Measurements from ENCODE around the gene CCDC127. TPM values are rescaled to one million over a fixed set of nuclear protein-coding genes. Genes with fewer than 3 reads are reported as not detected.
A peak's percentile ranks its signal among the peaks of the same experiment; 100 is the strongest.

The CCDC127 gene
- polyA plus RNA-seq, 4 donors: 1.3 to 6.6 (median 2.2) TPM

DNA sequence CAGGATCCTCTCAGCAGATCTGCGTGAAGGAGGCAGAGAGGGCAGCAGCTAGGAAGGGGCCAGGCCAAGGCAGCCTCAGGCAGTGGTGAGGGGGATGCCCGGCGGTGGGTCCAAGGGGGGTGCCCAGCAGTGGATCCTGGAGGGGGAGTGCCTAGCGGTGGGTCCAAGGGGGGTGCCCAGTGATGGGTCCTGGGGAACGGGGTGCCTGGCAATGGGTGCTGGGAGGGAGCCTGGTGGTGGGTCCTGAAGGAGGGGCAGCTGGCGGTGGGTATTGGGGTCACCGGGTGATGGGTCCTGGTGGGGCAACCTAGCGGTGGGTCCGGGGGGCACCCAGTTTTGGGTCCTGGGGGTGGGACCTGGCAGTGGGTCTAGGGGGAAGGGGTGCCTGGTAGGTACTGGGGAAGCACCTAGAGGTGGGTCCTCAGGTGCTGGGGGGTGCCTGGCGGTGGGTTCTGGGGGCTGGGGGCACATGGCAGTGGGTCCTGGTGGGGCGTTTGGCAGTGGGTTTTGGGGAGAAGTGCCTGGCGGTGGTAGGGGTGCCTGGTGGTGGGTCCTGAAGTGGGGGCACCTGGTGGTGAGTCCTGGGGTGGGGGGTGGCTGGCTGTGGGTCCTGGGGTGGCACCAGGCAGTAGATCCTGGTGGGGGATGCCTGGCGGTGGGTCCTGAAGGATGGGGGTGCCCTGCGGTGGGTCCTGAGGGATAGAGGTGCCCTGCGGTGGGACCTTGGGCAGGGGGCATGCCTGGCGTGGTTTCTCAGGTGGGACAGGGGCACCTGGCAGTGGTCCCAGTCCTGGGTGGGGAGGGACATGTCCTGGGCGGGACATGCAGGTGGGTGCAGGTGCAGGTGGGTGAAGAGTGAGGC lies 24.8 kb downstream of the CCDC127 start:
- Histone ChIP-seq H3K36me3 (ENCODE audit: control insufficient read depth in 3 of 3, insufficient read depth in 2 of 3, low read depth in 1 of 3, low read length in 3 of 3) (peaks cover 0 to under 1% (median 0%) of the 10 kb centered on the region in 3 donors), H3K27ac (ENCODE audit: low read depth in 1 of 3, low read length in 2 of 3) (no peak overlapping the region), H3K9me3 (ENCODE audit: control insufficient read depth in 2 of 2, insufficient read depth in 1 of 2, low read depth in 1 of 2, low read length in 1 of 2) (no peaks in the 10 kb centered on the region), H3K27me3 (ENCODE audit: control insufficient read depth in 3 of 3, insufficient read depth in 3 of 3, low read length in 3 of 3) (peaks cover 0 to 15% (median 0%) of the 10 kb centered on the region in 3 donors), H3K4me1 (ENCODE audit: control insufficient read depth in 3 of 3, insufficient read depth in 2 of 3, low read depth in 1 of 3, low read length in 2 of 3) (peaks cover 0 to 4% (median 0%) of the 10 kb centered on the region in 3 donors), H3K4me3 (ENCODE audit: low read depth in 1 of 3, low read length in 3 of 3) (no peak overlapping the region)
- DNase-seq: no peak
- 81 to 88% (median 86%) methylated on average over 17 of the region's 17 CpGs for WGBS, 3 donors
- no peak for FAIRE-seq

DNA sequence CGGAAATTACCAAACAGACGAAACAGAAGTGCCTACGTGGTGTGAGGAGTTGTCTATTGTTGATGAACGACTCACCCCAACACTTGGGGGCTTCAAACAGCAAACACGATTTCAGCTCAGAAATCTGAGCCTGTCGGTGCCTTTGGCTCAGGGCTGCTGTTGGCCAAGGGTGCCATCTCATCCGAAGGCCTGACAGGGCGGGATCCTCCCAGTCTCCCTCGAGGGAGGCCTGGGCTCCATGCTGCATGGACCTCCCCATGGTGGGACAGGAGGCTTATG lies 25.3 kb downstream of the CCDC127 start:
- H3K9me3 ChIP-seq (ENCODE audit: control insufficient read depth in 2 of 2, insufficient read depth in 1 of 2, low read depth in 1 of 2, low read length in 1 of 2): no peaks in the 10 kb centered on the region
- peaks cover 0 to 4% (median 0%) of the 10 kb centered on the region in 3 donors for H3K4me1 ChIP-seq (ENCODE audit: control insufficient read depth in 3 of 3, insufficient read depth in 2 of 3, low read depth in 1 of 3, low read length in 2 of 3)
- H3K27me3 ChIP-seq (ENCODE audit: control insufficient read depth in 3 of 3, insufficient read depth in 3 of 3, low read length in 3 of 3): peaks cover 0 to 15% (median 0%) of the 10 kb centered on the region in 3 donors
- H3K4me3 ChIP-seq (ENCODE audit: low read depth in 1 of 3, low read length in 3 of 3): no peak overlapping the region
- DNase-seq: no peak
- WGBS, 3 donors: 81 to 84% (median 82%) methylated on average over 9 of the region's 9 CpGs
- H3K27ac ChIP-seq (ENCODE audit: low read depth in 1 of 3, low read length in 2 of 3): no peak overlapping the region
- FAIRE-seq: no peak
- no peaks in the 10 kb centered on the region for H3K36me3 ChIP-seq (ENCODE audit: control insufficient read depth in 3 of 3, insufficient read depth in 2 of 3, low read depth in 1 of 3, low read length in 3 of 3)

DNA sequence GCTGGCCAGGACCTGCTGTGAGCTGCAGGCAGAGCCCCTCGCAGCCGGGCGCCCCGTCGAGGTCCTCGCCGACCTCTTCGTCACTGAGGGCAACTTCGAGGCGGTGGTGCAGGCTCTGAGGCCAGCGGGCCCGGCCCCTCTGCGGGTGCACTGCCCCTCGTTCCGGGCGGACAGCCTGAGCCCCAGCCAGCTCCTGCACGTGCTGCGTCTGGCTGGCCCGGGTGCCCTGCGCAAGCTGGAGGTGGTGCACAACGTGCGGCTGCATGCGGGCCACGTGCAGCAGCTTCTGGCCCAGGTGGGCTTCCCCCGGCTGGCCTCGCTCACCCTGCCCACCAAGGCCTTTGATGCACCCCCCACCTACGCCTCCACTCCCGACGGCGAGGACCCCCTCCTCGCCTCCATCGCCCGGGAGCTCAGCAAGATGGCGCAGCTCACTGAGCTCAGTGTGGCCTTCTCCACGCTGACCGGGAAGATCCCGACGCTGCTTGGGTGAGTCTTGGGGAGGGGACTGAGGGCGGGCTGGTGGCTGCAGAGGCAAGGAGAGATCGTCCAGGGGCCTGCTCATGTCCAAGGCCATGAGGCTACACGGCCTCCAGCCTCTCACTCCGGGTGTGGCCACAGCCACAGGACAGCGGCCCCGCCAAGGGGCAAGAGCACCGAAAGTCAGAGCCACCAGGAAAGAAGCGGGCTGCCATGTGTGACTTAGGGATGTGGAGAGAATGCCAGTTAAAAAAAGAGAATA lies 25.8 kb downstream of the CCDC127 start:
- no peak for DNase-seq
- Histone ChIP-seq H3K9me3 (ENCODE audit: control insufficient read depth in 2 of 2, insufficient read depth in 1 of 2, low read depth in 1 of 2, low read length in 1 of 2) (no peaks in the 10 kb centered on the region), H3K4me1 (ENCODE audit: control insufficient read depth in 3 of 3, insufficient read depth in 2 of 3, low read depth in 1 of 3, low read length in 2 of 3) (peaks cover 0 to 4% (median 0%) of the 10 kb centered on the region in 3 donors), H3K4me3 (ENCODE audit: low read depth in 1 of 3, low read length in 3 of 3) (no peak overlapping the region), H3K36me3 (ENCODE audit: control insufficient read depth in 3 of 3, insufficient read depth in 2 of 3, low read depth in 1 of 3, low read length in 3 of 3) (no peaks in the 10 kb centered on the region), H3K27me3 (ENCODE audit: control insufficient read depth in 3 of 3, insufficient read depth in 3 of 3, low read length in 3 of 3) (peaks cover 0 to 15% (median 0%) of the 10 kb centered on the region in 3 donors), H3K27ac (ENCODE audit: low read depth in 1 of 3, low read length in 2 of 3) (no peak overlapping the region)
- no peak for FAIRE-seq
- 83 to 86% (median 83%) methylated on average over 44 to 46 of the region's 46 CpGs for WGBS, 3 donors

DNA sequence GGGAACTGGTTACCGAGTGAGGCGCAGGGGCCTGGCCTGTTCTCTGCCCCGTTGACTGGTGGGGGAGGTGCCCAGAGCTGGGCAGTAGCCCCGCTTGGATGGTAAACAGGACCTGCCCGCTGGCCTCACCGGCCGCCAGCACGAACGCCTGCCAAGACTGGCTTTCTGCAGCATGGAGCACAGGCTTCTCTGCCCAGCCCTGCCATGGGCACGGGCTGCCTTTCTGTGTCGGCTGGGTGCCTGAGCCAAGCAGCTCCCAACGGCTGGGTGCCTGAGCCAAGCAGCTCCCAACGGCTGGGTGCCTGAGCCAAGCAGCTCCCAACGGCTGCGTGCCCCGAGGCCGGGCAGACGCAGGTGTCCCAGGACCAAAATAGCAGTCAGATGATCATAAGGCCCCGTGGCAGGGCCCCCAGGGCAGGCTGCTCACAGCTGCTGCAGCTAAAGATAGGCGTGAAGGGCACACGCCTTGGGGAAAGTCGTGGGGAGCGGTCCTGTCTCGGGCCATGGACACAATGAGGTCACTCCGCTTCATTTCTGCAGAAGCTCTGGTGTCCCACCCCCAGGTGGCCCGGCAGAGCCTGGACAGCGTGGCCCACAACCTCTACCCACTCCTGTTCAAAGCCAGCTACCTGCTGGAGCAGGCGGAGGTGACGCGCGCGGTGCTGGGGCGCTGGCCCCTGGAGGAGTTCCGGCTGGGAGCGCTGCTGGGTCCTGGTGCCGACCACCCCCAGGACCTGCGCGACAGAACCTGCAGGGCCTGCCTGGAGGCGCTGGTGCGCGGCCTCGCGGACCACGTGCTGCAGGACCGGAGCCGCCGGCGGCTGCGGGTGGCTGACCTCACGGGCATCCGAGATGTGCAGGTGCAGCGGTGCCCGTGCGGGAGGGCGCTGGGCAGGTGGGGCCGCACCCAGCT lies 26.7 kb downstream of the CCDC127 start, which contains the start of gene LRRC14B:
Gene LRRC14B, plus strand, starts transcription at position 460 of the 913 bp plus-strand sequence. Its CDS starts 44 bp downstream, at position 504.
- H3K36me3 ChIP-seq (ENCODE audit: control insufficient read depth in 3 of 3, insufficient read depth in 2 of 3, low read depth in 1 of 3, low read length in 3 of 3): no peaks in the 10 kb centered on the region
- peaks cover 0 to 4% (median 0%) of the 10 kb centered on the region in 3 donors for H3K4me1 ChIP-seq (ENCODE audit: control insufficient read depth in 3 of 3, insufficient read depth in 2 of 3, low read depth in 1 of 3, low read length in 2 of 3)
- 5 to 16% (median 15%) methylated on average over 40 to 56 of the region's 56 CpGs for WGBS, 3 donors
- H3K4me3 ChIP-seq (ENCODE audit: low read depth in 1 of 3, low read length in 3 of 3): no peak within 1 kb of the TSS
- DNase-seq (peak in 1 of 2 donors; percentile 55), FAIRE-seq (no peak)
- peak within 1 kb of the TSS in 1 of 3 donors; percentile 41 for H3K27ac ChIP-seq (ENCODE audit: low read depth in 1 of 3, low read length in 2 of 3)
- no peaks in the 10 kb centered on the region for H3K9me3 ChIP-seq (ENCODE audit: control insufficient read depth in 2 of 2, insufficient read depth in 1 of 2, low read depth in 1 of 2, low read length in 1 of 2)
- peaks cover 0 to 19% (median 0%) of the 10 kb centered on the region in 3 donors for H3K27me3 ChIP-seq (ENCODE audit: control insufficient read depth in 3 of 3, insufficient read depth in 3 of 3, low read length in 3 of 3)

DNA sequence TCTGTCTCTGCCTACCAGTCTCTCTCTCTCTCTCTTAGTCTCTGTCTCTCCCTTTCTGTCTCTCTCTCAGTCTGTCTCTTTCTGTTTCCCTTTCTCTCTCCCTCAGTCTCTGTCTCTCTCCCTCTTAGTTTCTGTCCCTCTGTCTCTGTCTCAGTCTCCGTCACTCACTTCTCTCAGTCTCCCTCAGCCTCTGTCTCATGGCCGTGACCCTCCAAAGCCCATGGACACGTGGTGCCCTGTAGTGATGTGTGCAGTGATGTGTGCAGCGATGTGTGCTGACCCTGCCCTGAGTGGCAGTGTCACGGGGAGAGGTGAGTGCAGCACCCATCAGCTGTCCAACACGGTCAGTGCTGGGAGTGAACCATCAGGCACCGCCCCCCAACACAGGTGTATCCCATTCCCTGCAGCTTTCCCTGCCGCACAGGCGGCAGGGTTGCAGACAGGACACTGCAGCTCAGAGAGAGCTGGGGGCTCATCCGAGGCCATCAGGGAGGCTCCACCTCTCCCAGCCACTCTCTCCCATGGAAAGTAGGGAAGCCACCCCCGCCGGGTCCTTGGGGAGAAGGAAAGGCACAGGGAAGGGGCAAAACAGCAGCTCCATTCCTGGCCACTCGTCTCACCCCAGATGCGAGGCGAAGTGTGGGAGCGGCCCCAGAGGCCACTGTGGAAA lies 27.5 kb downstream of the CCDC127 start:
- no peak for FAIRE-seq
- peaks cover 0 to 19% (median 0%) of the 10 kb centered on the region in 3 donors for H3K27me3 ChIP-seq (ENCODE audit: control insufficient read depth in 3 of 3, insufficient read depth in 3 of 3, low read length in 3 of 3)
- peaks cover 0 to 4% (median 0%) of the 10 kb centered on the region in 3 donors for H3K4me1 ChIP-seq (ENCODE audit: control insufficient read depth in 3 of 3, insufficient read depth in 2 of 3, low read depth in 1 of 3, low read length in 2 of 3)
- no peak overlapping the region for H3K27ac ChIP-seq (ENCODE audit: low read depth in 1 of 3, low read length in 2 of 3)
- peak in 1 of 2 donors; percentile 9 for DNase-seq
- H3K36me3 ChIP-seq (ENCODE audit: control insufficient read depth in 3 of 3, insufficient read depth in 2 of 3, low read depth in 1 of 3, low read length in 3 of 3): no peaks in the 10 kb centered on the region
- no peaks in the 10 kb centered on the region for H3K9me3 ChIP-seq (ENCODE audit: control insufficient read depth in 2 of 2, insufficient read depth in 1 of 2, low read depth in 1 of 2, low read length in 1 of 2)
- H3K4me3 ChIP-seq (ENCODE audit: low read depth in 1 of 3, low read length in 3 of 3): no peak overlapping the region
- WGBS, 3 donors: 34 to 58% (median 49%) methylated on average over 13 to 16 of the region's 16 CpGs

DNA sequence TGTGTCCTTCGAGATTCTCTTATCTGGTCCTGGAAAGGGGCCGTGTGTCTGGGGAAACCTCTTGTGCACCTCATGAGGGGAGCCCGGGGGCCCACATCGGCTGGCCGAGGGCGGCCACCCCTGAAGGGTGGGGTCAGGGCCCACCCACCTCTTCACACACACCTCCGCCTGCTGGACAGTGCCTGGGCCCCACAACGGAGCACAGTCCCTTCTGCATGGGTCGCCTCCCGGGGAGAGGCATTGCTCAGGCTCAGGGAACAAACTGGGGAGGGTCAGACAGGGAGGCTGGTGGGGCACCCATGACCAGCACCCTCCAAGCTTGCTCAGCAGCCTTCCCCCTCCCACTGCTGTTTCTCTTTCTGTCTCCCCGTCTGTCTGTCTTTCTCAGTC lies 28.0 kb downstream of the CCDC127 start:
- no peak overlapping the region for H3K4me3 ChIP-seq (ENCODE audit: low read depth in 1 of 3, low read length in 3 of 3)
- peak in 1 of 2 donors; percentile 12 for DNase-seq
- FAIRE-seq: no peak
- H3K9me3 ChIP-seq (ENCODE audit: control insufficient read depth in 2 of 2, insufficient read depth in 1 of 2, low read depth in 1 of 2, low read length in 1 of 2): no peaks in the 10 kb centered on the region
- H3K27ac ChIP-seq (ENCODE audit: low read depth in 1 of 3, low read length in 2 of 3): no peak overlapping the region
- 71 to 72% (median 71%) methylated on average over 10 to 11 of the region's 11 CpGs for WGBS, 3 donors
- H3K27me3 ChIP-seq (ENCODE audit: control insufficient read depth in 3 of 3, insufficient read depth in 3 of 3, low read length in 3 of 3): peaks cover 0 to 19% (median 0%) of the 10 kb centered on the region in 3 donors
- no peaks in the 10 kb centered on the region for H3K36me3 ChIP-seq (ENCODE audit: control insufficient read depth in 3 of 3, insufficient read depth in 2 of 3, low read depth in 1 of 3, low read length in 3 of 3)
- H3K4me1 ChIP-seq (ENCODE audit: control insufficient read depth in 3 of 3, insufficient read depth in 2 of 3, low read depth in 1 of 3, low read length in 2 of 3): peaks cover 0 to 4% (median 0%) of the 10 kb centered on the region in 3 donors

DNA sequence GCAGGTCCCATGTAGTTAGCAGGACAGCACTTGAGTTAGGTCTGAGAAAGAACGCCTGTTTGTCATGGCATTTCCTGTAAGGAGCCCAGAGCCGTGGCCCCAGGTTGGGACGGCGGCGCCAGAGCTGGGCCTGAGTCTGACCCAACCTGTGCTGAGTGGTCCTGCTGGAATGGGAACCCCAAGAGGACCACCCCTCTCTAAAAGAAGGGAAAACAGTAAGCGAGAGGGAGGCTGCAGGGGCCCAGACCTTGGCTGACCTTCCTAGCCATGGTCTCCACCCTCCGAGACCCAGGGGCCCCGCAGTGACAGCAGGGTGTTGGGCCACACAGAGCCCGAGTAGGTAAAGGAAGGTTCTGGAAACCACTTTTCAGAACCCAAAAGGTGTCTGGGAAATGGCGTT lies 28.5 kb downstream of the CCDC127 start:
- no peak for DNase-seq

More for the DNA sequence above, 28.5 kb downstream of the CCDC127 start:
- H3K9me3 ChIP-seq (ENCODE audit: control insufficient read depth in 2 of 2, insufficient read depth in 1 of 2, low read depth in 1 of 2, low read length in 1 of 2): no peaks in the 10 kb centered on the region
- H3K36me3 ChIP-seq (ENCODE audit: control insufficient read depth in 3 of 3, insufficient read depth in 2 of 3, low read depth in 1 of 3, low read length in 3 of 3): no peaks in the 10 kb centered on the region
- H3K27me3 ChIP-seq (ENCODE audit: control insufficient read depth in 3 of 3, insufficient read depth in 3 of 3, low read length in 3 of 3): peaks cover 0 to 19% (median 0%) of the 10 kb centered on the region in 3 donors
- no peak overlapping the region for H3K27ac ChIP-seq (ENCODE audit: low read depth in 1 of 3, low read length in 2 of 3)
- no peak for FAIRE-seq
- H3K4me3 ChIP-seq (ENCODE audit: low read depth in 1 of 3, low read length in 3 of 3): no peak overlapping the region
- peaks cover 0 to 4% (median 0%) of the 10 kb centered on the region in 3 donors for H3K4me1 ChIP-seq (ENCODE audit: control insufficient read depth in 3 of 3, insufficient read depth in 2 of 3, low read depth in 1 of 3, low read length in 2 of 3)
- WGBS, 3 donors: 84 to 94% (median 91%) methylated on average over 9 to 10 of the region's 10 CpGs
